Smooth muscle cell (in vitro differentiated cells): ENCODE results near the gene DIO1. TPM values are rescaled to one million over a fixed set of nuclear protein-coding genes. Genes with fewer than 3 reads are reported as not detected.

Experiments used
- DNase-seq: peaks from one replicate; lab custom pipeline; 2025; ENCODE audit not compliant: unreplicated experiment; lab: John Stamatoyannopoulos, UW
- H2AFZ ChIP-seq: fragments of 200-600 bp; sonication (generic); 2 replicates; pipeline ENCODE4 v1.6.0; 2016; ENCODE audit warnings: antibody characterized with exemption, low read depth, mild to moderate bottlenecking
- H3F3A ChIP-seq: fragments of 200-600 bp; sonication (generic); 2 replicates; pipeline ENCODE4 v1.6.0; 2017; ENCODE audit warnings: antibody characterized with exemption, low read depth
- H3K27ac ChIP-seq: fragments of 200-600 bp; sonication (generic); 2 replicates; pipeline ENCODE4 v1.5.1; 2016; ENCODE audit warnings: low read depth, mild to moderate bottlenecking
- H3K27me3 ChIP-seq: fragments of 200-600 bp; sonication (generic); 2 replicates; pipeline ENCODE4 v1.6.1; 2016; ENCODE audit warnings: low read depth, mild to moderate bottlenecking
- H3K36me3 ChIP-seq: fragments of 200-600 bp; sonication (generic); 2 replicates; pipeline ENCODE4 v1.5.1; 2016; ENCODE audit warnings: low read depth
- H3K4me1 ChIP-seq: fragments of 200-600 bp; sonication (generic); 2 replicates; pipeline ENCODE4 v1.5.1; 2016; ENCODE audit warnings: low read depth
- H3K4me2 ChIP-seq: fragments of 200-600 bp; sonication (generic); 2 replicates; pipeline ENCODE4 v1.6.0; 2016; ENCODE audit warnings: mild to moderate bottlenecking
- H3K4me3 ChIP-seq: fragments of 200-600 bp; sonication (generic); 2 replicates; pipeline ENCODE4 v1.5.1; 2016; ENCODE audit warnings: mild to moderate bottlenecking
- H3K79me2 ChIP-seq: fragments of 200-600 bp; sonication (generic); 2 replicates; pipeline ENCODE4 v1.6.0; 2016; ENCODE audit warnings: low read depth, mild to moderate bottlenecking
- H3K9ac ChIP-seq: fragments of 200-600 bp; sonication (generic); 2 replicates; pipeline ENCODE4 v1.6.0; 2016; ENCODE audit warnings: low read depth
- H3K9me3 ChIP-seq: fragments of 200-600 bp; sonication (generic); replicated peaks from 2 replicates; pipeline ENCODE4 v1.5.1; 2016; ENCODE audit warnings: low read depth
- H4K20me1 ChIP-seq: fragments of 200-600 bp; sonication (generic); 2 replicates; pipeline ENCODE4 v1.6.0; 2016; ENCODE audit warnings: low read depth
- CTCF ChIP-seq: fragments of 200-600 bp; sonication (generic); IDR thresholded peaks from 2 replicates; pipeline ENCODE4 v1.5.1; 2017; ENCODE audit warnings: borderline replicate concordance, mild to moderate bottlenecking, antibody characterized with exemption; ENCODE audit not compliant: insufficient read depth, poor library complexity, severe bottlenecking
- WGBS: methylation state at CpG from one replicate; pipeline ENCODE4 v1.1.7; 2016; ENCODE audit warnings: low lambda C conversion rate; 5-methylcytosine and 5-hydroxymethylcytosine counted together
- polyA plus RNA-seq: library from polyadenylated mRNA; unstranded; fragments of >200 nt; fragmentation: Nextera tagmentation; extraction: Ambion mirVana; gene quantifications from 2 replicates; pipeline ENCODE4 v1.2.1, GENCODE V29; 2016
- total RNA-seq: library from RNA; depleted of rRNA; stranded (reverse); fragments of >200 nt; gene quantifications from 2 replicates; pipeline ENCODE4 v1.2.3, GENCODE V29; 2014

DIO1 gene
- total and polyA plus RNA-seq, 2 experiments from 2014 or later = 0.16 TPM; not detected in 1

DNA sequence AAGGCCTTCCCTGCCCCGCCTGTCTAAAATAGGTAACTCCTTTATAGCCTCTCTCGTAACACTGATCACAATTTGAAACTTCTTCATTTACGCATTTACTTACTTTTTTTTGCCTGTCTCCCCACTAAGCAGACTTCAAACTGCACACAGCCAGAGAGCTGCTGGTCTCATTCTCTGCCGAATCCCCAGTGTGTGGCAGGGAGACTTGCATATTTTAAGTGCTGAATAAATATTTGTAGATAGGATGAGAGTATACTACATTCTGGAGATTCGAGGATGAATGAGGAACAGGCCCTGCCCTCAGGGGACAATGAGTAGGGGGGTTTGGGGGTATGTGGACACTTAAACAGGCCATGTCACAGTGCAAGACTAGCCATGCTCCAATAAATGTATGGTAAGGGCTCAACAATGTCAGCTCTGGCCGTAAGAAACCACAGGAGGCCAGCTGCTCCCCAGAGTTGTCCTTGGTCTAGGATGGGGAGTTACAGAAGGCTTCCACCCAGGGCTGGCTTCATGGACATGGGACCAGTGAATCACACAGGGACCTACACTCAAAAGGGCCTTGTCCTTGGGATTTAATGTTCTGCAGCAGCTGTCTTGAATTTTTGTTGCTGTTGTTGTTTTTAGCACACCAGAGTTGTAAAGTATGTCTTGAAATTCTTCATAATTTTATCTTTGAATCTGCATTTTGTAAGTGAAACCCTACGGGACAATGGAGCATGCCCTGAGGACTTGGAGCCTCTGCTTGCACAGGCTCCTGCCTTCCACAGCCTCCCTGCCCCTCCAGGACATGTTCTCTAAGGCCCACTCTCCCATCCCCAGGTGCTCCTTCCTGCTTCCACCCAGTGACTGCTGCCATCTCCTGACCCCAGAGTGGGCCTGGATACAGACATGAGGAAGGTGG lies 8.5 kb downstream of the DIO1 start:
- H3K9ac ChIP-seq = no peak overlapping the region
- no peaks in the 10 kb centered on the region for H4K20me1 ChIP-seq
- no peak overlapping the region for H3K4me3 ChIP-seq
- 81% methylated on average over 7 of the region's 7 CpGs for WGBS
- no peak overlapping the region for H3K4me2 ChIP-seq
- no peaks in the 10 kb centered on the region for H3K36me3 ChIP-seq
- H3K27ac ChIP-seq = no peak overlapping the region
- no peaks in the 10 kb centered on the region for H3K79me2 ChIP-seq
- no peaks in the 10 kb centered on the region for H3F3A ChIP-seq
- TF ChIP-seq CTCF = no peak
- H3K4me1 ChIP-seq = no peaks in the 10 kb centered on the region
- no peak overlapping the region for H2AFZ ChIP-seq
- H3K27me3 ChIP-seq = no peaks in the 10 kb centered on the region
- no peak for DNase-seq
- H3K9me3 ChIP-seq = no peaks in the 10 kb centered on the region

- Histone ChIP-seq H4K20me1 (no peaks in the 10 kb centered on the region), H3K27ac (no peak overlapping the region), H2AFZ (no peak overlapping the region), H3K9me3 (no peaks in the 10 kb centered on the region), H3K4me1 (no peaks in the 10 kb centered on the region), H3K4me3 (no peak overlapping the region), H3K4me2 (no peak overlapping the region), H3K79me2 (no peaks in the 10 kb centered on the region), H3K27me3 (no peaks in the 10 kb centered on the region), H3K9ac (no peak overlapping the region), H3F3A (no peaks in the 10 kb centered on the region), H3K36me3 (no peaks in the 10 kb centered on the region)
- 95% methylated on average over 8 of the region's 8 CpGs for WGBS
- DNase-seq = no peak
- no peak for TF ChIP-seq CTCF
Observed at GRCh38 chr1:53905509-53905908, 11.5 kb downstream of the DIO1 start.

- Histone ChIP-seq H3F3A (no peaks in the 10 kb centered on the region), H3K79me2 (no peaks in the 10 kb centered on the region), H3K4me1 (no peaks in the 10 kb centered on the region), H3K9ac (no peak overlapping the region), H3K27ac (no peak overlapping the region), H4K20me1 (no peaks in the 10 kb centered on the region), H3K27me3 (no peaks in the 10 kb centered on the region), H3K4me2 (no peak overlapping the region), H3K4me3 (no peak overlapping the region), H3K9me3 (no peaks in the 10 kb centered on the region), H2AFZ (no peak overlapping the region), H3K36me3 (no peaks in the 10 kb centered on the region)
- TF ChIP-seq CTCF = no peak
- 98% methylated on average over 4 of the region's 4 CpGs for WGBS
- DNase-seq = no peak
Observed at GRCh38 chr1:53906121-53906520, 12.1 kb downstream of the DIO1 start.

- Histone ChIP-seq H3K9me3 (no peaks in the 10 kb centered on the region), H2AFZ (no peak overlapping the region), H3K9ac (no peak overlapping the region), H3K79me2 (no peaks in the 10 kb centered on the region), H3K4me3 (no peak overlapping the region), H3K4me2 (no peak overlapping the region), H3K36me3 (no peaks in the 10 kb centered on the region), H3K27ac (no peak overlapping the region), H3K4me1 (no peaks in the 10 kb centered on the region), H3F3A (peaks cover 3% of the 10 kb centered on the region), H3K27me3 (no peaks in the 10 kb centered on the region), H4K20me1 (no peaks in the 10 kb centered on the region)
- 93% methylated on average over 3 of the region's 3 CpGs for WGBS
- TF ChIP-seq CTCF = no peak
- DNase-seq = no peak
Observed at GRCh38 chr1:53909946-53910345, 16.0 kb downstream of the DIO1 start.
